Trophoblast cell (in vitro differentiated cells and primary cell): ENCODE results near the gene PIK3R5.
A peak's percentile ranks its signal among the peaks of the same experiment; 100 is the strongest.

Experiments
- DNase-seq, 2 donors: peaks; one replicate each; pipeline ENCODE4 v3.0.0-alpha.2; 2016
- H2AFZ ChIP-seq: 2 replicates; pipeline ENCODE4 v1.6.1; 2013; ENCODE audit warnings: low read length, moderate library complexity, mild to moderate bottlenecking; ENCODE audit not compliant: insufficient read depth, poor library complexity
- H2AK5ac ChIP-seq: 2 replicates; pipeline ENCODE4 v1.6.1; 2013; ENCODE audit warnings: mild to moderate bottlenecking, low read length
- H2BK120ac ChIP-seq: 2 replicates; pipeline ENCODE4 v1.6.1; 2013; ENCODE audit warnings: low read length, mild to moderate bottlenecking, moderate library complexity; ENCODE audit not compliant: insufficient read depth, poor library complexity
- H2BK12ac ChIP-seq: 2 replicates; pipeline ENCODE4 v1.6.1; 2013; ENCODE audit warnings: mild to moderate bottlenecking, low read length, moderate library complexity
- H2BK5ac ChIP-seq: 2 replicates; pipeline ENCODE4 v1.6.1; 2013; ENCODE audit warnings: low read length, low read depth, moderate library complexity, mild to moderate bottlenecking; ENCODE audit not compliant: poor library complexity
- H3K14ac ChIP-seq: 2 replicates; pipeline ENCODE4 v1.6.1; 2013; ENCODE audit warnings: mild to moderate bottlenecking, low read length
- H3K18ac ChIP-seq: 2 replicates; pipeline ENCODE4 v1.6.1; 2013; ENCODE audit warnings: mild to moderate bottlenecking, low read length
- H3K23ac ChIP-seq: 2 replicates; pipeline ENCODE4 v1.6.1; 2013; ENCODE audit warnings: low read length
- H3K27ac ChIP-seq: 2 replicates; pipeline ENCODE4 v1.5.1; 2013; ENCODE audit warnings: low read depth, mild to moderate bottlenecking, inconsistent platforms, low read length, moderate library complexity
- H3K27me3 ChIP-seq: 2 replicates; pipeline ENCODE4 v1.6.1; 2013; ENCODE audit warnings: inconsistent platforms, mild to moderate bottlenecking, low read length, moderate library complexity; ENCODE audit not compliant: insufficient read depth
- H3K36me3 ChIP-seq, 2 experiments: 1 replicate in 1 of 2; 2 replicates in 1 of 2; pipeline ENCODE4 v1.6.1; 2013; ENCODE audit warnings: low read length in 2 of 2, mild to moderate bottlenecking in 2 of 2, moderate library complexity in 1 of 2; ENCODE audit not compliant: insufficient read depth in 2 of 2, control insufficient read depth in 1 of 2
- H3K4ac ChIP-seq: 2 replicates; pipeline ENCODE4 v1.6.1; 2013; ENCODE audit warnings: low read depth, mild to moderate bottlenecking, low read length, moderate library complexity
- H3K4me1 ChIP-seq, 2 experiments: 1 replicate in 1 of 2; 2 replicates in 1 of 2; pipeline ENCODE4 v1.6.1; 2013; ENCODE audit warnings: low read length in 2 of 2, mild to moderate bottlenecking in 2 of 2, moderate library complexity in 1 of 2; ENCODE audit not compliant: insufficient read depth in 2 of 2, control insufficient read depth in 1 of 2
- H3K4me2 ChIP-seq: 2 replicates; pipeline ENCODE4 v1.6.1; 2013; ENCODE audit warnings: inconsistent platforms, mild to moderate bottlenecking, low read length, moderate library complexity
- H3K4me3 ChIP-seq: 2 replicates; pipeline ENCODE4 v1.5.1; 2013; ENCODE audit warnings: mild to moderate bottlenecking, low read depth, low read length, inconsistent platforms
- H3K79me1 ChIP-seq: one replicate; pipeline ENCODE4 v1.6.1; 2013; ENCODE audit warnings: low read length
- H3K79me2 ChIP-seq: 2 replicates; pipeline ENCODE4 v1.6.1; 2013; ENCODE audit warnings: low read length, mild to moderate bottlenecking; ENCODE audit not compliant: control insufficient read depth, insufficient read depth, poor library complexity
- H3K9ac ChIP-seq: 2 replicates; pipeline ENCODE4 v1.6.1; 2013; ENCODE audit warnings: mild to moderate bottlenecking, low read length
- H3K9me3 ChIP-seq: 2 replicates; pipeline ENCODE4 v1.6.1; 2013; ENCODE audit warnings: low read depth, mild to moderate bottlenecking, control low read depth, inconsistent platforms, low read length; ENCODE audit not compliant: insufficient read depth
- H4K12ac ChIP-seq: 2 replicates; pipeline ENCODE4 v1.6.1; 2013; ENCODE audit warnings: low read depth, mild to moderate bottlenecking, low read length, moderate library complexity
- H4K8ac ChIP-seq: 2 replicates; pipeline ENCODE4 v1.6.1; 2013; ENCODE audit warnings: low read depth, mild to moderate bottlenecking, low read length, moderate library complexity
- H4K91ac ChIP-seq: one replicate; pipeline ENCODE4 v1.6.1; 2013; ENCODE audit warnings: low read depth, mild to moderate bottlenecking, low read length, moderate library complexity
- WGBS: extraction: QIAGEN DNeasy Blood & Tissue Kit; methylation state at CpG from one replicate; pipeline ENCODE4 v1.1.7; 2013; ENCODE audit warnings: missing lambda C conversion rate; ENCODE audit not compliant: insufficient read length, insufficient coverage; ENCODE audit errors: extremely low coverage; 5-methylcytosine and 5-hydroxymethylcytosine counted together

The PIK3R5 gene

DNA sequence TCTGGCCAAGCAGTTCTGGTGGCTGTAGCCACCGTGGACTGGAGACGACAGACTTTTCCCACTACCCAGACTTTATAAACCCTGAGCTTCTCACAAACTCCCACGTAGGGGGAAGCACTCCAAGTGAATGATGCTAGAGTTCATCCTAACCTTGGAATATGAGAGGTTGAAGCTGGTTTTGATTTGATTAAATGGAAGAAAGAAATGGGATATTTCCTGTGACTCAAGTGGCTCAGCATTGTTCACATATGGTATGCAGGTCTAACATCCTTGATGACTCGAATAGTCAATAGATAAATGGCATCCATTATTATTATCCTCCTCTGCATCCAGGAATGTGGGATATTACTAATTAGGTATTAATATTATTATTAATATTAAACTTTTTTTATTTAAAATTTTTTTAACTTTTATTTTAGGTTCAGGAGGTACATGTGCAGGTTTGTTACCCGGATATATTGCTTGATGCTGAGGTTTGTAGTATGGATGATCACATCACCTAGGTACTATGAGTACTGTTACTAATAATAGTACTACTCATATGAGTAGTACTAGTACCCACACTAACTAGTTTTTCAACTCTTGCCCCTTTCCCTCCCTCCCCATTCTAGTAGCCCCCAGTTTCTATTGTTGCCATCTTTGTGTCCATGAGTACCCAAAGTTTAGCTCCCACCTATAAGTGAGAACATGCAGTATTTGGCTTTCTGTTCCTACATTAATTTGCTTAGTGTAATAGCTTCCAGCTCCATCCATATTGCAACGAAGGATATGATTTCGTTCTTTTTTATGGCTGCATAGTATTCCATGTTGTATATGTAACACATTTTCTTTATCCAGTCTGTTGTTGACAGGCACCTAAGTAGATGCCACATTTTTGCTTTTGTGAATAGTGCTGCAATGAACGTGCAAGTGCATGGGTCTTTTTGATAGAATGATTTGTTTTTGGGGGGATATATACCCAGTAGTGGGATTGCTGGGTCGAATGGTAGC lies 121.0 kb downstream of the PIK3R5 start:
- Histone ChIP-seq H3K18ac (no peak overlapping the region), H3K4me1 (peaks cover 0 to 3% of the 10 kb centered on the region in 2 experiments), H3K36me3 (no peaks in the 10 kb centered on the region), H3K9me3 (no peaks in the 10 kb centered on the region), H3K9ac (no peak overlapping the region), H3K27me3 (no peaks in the 10 kb centered on the region), H3K79me2 (no peaks in the 10 kb centered on the region), H2BK5ac (no peak overlapping the region), H3K79me1 (no peaks in the 10 kb centered on the region), H3K14ac (no peak overlapping the region), H4K91ac (no peak overlapping the region), H4K8ac (no peak overlapping the region), H3K23ac (no peak overlapping the region), H2AK5ac (no peak overlapping the region), H3K4me3 (no peak overlapping the region), H2BK12ac (no peak overlapping the region), H2AFZ (no peak overlapping the region), H4K12ac (no peak overlapping the region), H3K4me2 (no peak overlapping the region), H3K4ac (no peak overlapping the region), H3K27ac (no peak overlapping the region), H2BK120ac (no peak overlapping the region)
- WGBS, result no CpG with 5 or more reads among the region's 9 CpGs
- no peak for DNase-seq

DNA sequence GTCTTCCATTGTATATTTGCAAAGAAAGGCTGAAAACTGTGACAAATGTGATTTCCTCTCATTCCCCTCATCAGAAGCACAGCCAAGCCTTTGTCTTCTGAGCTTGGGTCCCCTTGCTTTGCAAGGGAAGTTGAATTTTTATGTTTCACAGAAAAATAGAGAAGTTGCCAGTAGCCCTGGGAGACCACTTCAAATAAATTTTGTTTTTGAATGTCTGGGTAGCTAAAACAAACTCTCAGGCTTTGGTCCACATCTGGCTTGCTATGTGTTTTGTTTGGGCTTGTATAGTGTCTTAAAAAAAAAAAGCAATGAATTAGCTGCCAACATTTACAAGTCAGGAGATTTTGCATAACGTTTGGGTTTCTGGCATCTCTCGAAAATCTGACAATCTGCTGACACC lies 122.2 kb downstream of the PIK3R5 start:
- no peaks in the 10 kb centered on the region for H3K79me2 ChIP-seq
- H3K4me2 ChIP-seq, result no peak overlapping the region
- no peak for DNase-seq

DNA sequence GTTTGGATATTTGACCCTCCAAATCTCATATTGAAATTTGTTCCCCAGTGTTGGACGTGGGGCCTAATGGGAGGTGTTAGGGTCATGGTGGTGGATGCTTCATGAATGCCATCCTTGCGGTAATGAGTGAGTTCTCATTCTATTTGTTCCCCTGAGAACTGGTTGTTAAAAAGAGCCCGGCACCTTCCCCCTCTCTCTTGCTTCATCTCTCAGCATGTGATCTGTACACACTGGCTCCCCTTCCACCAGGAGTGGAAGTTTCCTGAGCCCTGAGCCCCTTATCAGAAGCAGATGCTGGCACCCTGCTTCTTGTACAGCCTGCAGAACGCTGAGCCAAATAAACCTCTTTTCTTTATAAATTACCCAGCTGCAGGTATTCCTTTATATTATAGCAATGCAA lies 123.7 kb downstream of the PIK3R5 start:
- Histone ChIP-seq H3K9me3 (no peaks in the 10 kb centered on the region), H3K27me3 (no peaks in the 10 kb centered on the region), H2AK5ac (no peak overlapping the region), H2BK12ac (no peak overlapping the region), H3K79me1 (no peaks in the 10 kb centered on the region), H3K18ac (no peak overlapping the region), H4K91ac (no peak overlapping the region), H2BK5ac (no peak overlapping the region), H2BK120ac (no peak overlapping the region), H3K4me3 (no peak overlapping the region), H3K4ac (no peak overlapping the region), H3K9ac (no peak overlapping the region), H4K12ac (no peak overlapping the region), H3K27ac (no peak overlapping the region), H3K14ac (no peak overlapping the region), H3K23ac (no peak overlapping the region), H3K4me1 (peaks cover 0 to 3% of the 10 kb centered on the region in 2 experiments), H3K36me3 (no peaks in the 10 kb centered on the region), H4K8ac (no peak overlapping the region), H3K79me2 (no peaks in the 10 kb centered on the region), H2AFZ (no peak overlapping the region), H3K4me2 (no peak overlapping the region)
- no CpG with 5 or more reads among the region's 4 CpGs for WGBS
- no peak for DNase-seq

More for the DNA sequence above, 122.2 kb downstream of the PIK3R5 start:
- Histone ChIP-seq H2BK12ac (no peak overlapping the region), H3K36me3 (no peaks in the 10 kb centered on the region), H3K9me3 (no peaks in the 10 kb centered on the region), H3K4ac (no peak overlapping the region), H3K27me3 (no peaks in the 10 kb centered on the region), H3K4me3 (no peak overlapping the region), H2AK5ac (no peak overlapping the region), H3K4me1 (peaks cover 0 to 3% of the 10 kb centered on the region in 2 experiments), H2BK120ac (no peak overlapping the region), H3K18ac (no peak overlapping the region), H2AFZ (no peak overlapping the region), H4K8ac (no peak overlapping the region), H3K23ac (no peak overlapping the region), H2BK5ac (no peak overlapping the region), H4K12ac (no peak overlapping the region), H3K79me1 (no peaks in the 10 kb centered on the region), H3K27ac (no peak overlapping the region), H3K9ac (no peak overlapping the region), H3K14ac (no peak overlapping the region), H4K91ac (no peak overlapping the region)
- no CpG with 5 or more reads among the region's 2 CpGs for WGBS

DNA sequence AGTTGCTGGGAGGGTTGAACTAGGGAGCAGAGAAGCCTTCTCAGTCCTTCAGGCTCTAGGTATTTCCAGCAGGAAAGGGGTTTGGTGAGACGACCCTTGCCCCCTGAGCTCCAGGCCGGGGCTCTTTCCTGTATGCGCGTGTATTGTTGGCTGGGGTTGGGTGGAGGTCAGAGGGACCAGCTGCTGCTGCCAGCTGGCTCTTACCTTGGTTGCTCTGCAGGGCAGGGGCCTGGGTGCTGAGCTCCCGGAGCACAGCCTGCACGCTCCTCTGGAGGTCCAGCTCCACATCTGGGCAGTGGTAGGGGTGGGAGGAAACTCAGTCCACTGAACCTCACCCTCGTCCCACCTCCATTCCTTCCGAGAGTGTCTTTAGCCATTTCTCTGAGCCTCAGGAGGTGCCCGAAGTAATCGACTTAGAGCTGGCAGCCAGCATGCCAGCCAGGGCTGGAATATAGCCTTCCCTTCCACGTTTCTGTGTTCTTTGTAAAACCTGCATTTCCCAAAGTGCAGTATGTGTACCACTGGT lies 126.0 kb downstream of the PIK3R5 start:
- H3K79me1 ChIP-seq, result no peaks in the 10 kb centered on the region
- no CpG with 5 or more reads among the region's 11 CpGs for WGBS
- no peaks in the 10 kb centered on the region for H3K79me2 ChIP-seq
- H3K4me2 ChIP-seq, result no peak overlapping the region
- H4K8ac ChIP-seq, result no peak overlapping the region
- H3K4me3 ChIP-seq, result no peak overlapping the region
- DNase-seq, result no peak
- peaks cover 3% of the 10 kb centered on the region for H3K9me3 ChIP-seq
- H3K18ac ChIP-seq, result no peak overlapping the region
- H3K4me1 ChIP-seq, result peaks cover 0 to 2% of the 10 kb centered on the region in 2 experiments
- no peaks in the 10 kb centered on the region for H3K27me3 ChIP-seq
- H3K14ac ChIP-seq, result no peak overlapping the region
- no peak overlapping the region for H4K12ac ChIP-seq
- H2BK5ac ChIP-seq, result no peak overlapping the region
- no peak overlapping the region for H2BK12ac ChIP-seq
- no peak overlapping the region for H4K91ac ChIP-seq
- H2BK120ac ChIP-seq, result no peak overlapping the region
- no peak overlapping the region for H3K23ac ChIP-seq
- H3K9ac ChIP-seq, result peak overlapping the region; percentile 23
- H3K36me3 ChIP-seq, result no peaks in the 10 kb centered on the region
- no peak overlapping the region for H3K27ac ChIP-seq
- no peak overlapping the region for H2AFZ ChIP-seq
- no peak overlapping the region for H2AK5ac ChIP-seq
- H3K4ac ChIP-seq, result no peak overlapping the region
